Measurements from ENCODE around the gene TFAP2A.

Gene TFAP2A

GRCh38 chr6:10461850-10462249, 47.0 kb upstream of the TFAP2A start:
- H3K4ac ChIP-seq (ENCODE audit: low read depth in 1 of 2, low read length in 2 of 2) = no peak overlapping the region
- H3K14ac ChIP-seq (ENCODE audit: low read length in 2 of 2) = no peak overlapping the region
- no peak overlapping the region for H3K27ac ChIP-seq (ENCODE audit: low read length, poor library complexity, severe bottlenecking)
- H2BK12ac ChIP-seq (ENCODE audit: low read length in 2 of 2) = no peak overlapping the region
- H3K9ac ChIP-seq (ENCODE audit: low read length) = no peak overlapping the region
- peaks cover 4 to 9% of the 10 kb centered on the region in 2 experiments for H3K27me3 ChIP-seq (ENCODE audit: control insufficient read depth in 1 of 2, insufficient read depth in 1 of 2, low read length in 2 of 2)
- no peaks in the 10 kb centered on the region for H3K9me3 ChIP-seq (ENCODE audit: control insufficient read depth, low read length)
- 63% methylated on average over 1 of the region's 1 CpG for WGBS
- H2AK5ac ChIP-seq (ENCODE audit: low read length, severe bottlenecking) = no peak overlapping the region
- peaks cover 1% of the 10 kb centered on the region for H3K4me1 ChIP-seq (ENCODE audit: control insufficient read depth, insufficient read depth, low read depth, low read length)
- H4K8ac ChIP-seq (ENCODE audit: low read length) = no peak overlapping the region
- H3K4me3 ChIP-seq (ENCODE audit: insufficient read depth in 1 of 2, low read depth in 1 of 2, low read length in 2 of 2) = no peak overlapping the region
- H4K91ac ChIP-seq (ENCODE audit: low read length) = no peak overlapping the region
- H2BK120ac ChIP-seq (ENCODE audit: low read depth, low read length) = no peak overlapping the region
- H2BK5ac ChIP-seq (ENCODE audit: low read depth, low read length, poor library complexity, severe bottlenecking) = no peak overlapping the region
- H3K4me2 ChIP-seq (ENCODE audit: low read length, poor library complexity, severe bottlenecking) = no peak overlapping the region
- H2AFZ ChIP-seq (ENCODE audit: low read depth, low read length) = no peak overlapping the region
- no peaks in the 10 kb centered on the region for H3K36me3 ChIP-seq (ENCODE audit: control insufficient read depth in 1 of 2, insufficient read depth in 2 of 2, low read depth in 1 of 2, low read length in 2 of 2)
- DNase-seq = no peak
- H2BK15ac ChIP-seq (ENCODE audit: low read depth, poor library complexity, severe bottlenecking) = no peak overlapping the region
- H3K23ac ChIP-seq (ENCODE audit: low read length in 2 of 2) = no peak overlapping the region
- no peak overlapping the region for H3K18ac ChIP-seq (ENCODE audit: low read depth in 1 of 2, low read length in 2 of 2)
- no peaks in the 10 kb centered on the region for H3K79me1 ChIP-seq (replicated peaks; ENCODE audit: low read length, poor library complexity, severe bottlenecking)

DNA sequence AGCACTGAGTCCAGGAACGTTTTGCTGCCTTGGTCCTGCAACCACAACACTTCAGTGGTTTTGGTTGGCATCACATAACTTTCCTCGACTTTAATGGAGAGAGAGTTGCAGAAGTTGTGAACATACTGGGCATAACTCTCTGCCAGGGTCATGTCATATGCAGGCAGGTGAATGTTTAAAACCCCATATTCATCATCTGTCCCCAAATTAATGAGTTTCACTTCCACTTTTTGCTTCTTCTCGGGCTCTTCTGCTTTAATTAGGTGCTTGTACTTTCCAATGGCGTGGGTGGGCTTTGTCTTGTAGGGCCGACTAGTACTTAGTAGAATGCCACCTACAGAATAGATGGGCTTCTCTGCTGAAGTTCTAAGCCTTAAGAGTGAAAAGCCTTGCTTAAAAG, 45.2 kb upstream of the TFAP2A start:
- Histone ChIP-seq H4K8ac (ENCODE audit: low read length) (no peak overlapping the region), H3K27ac (ENCODE audit: low read length, poor library complexity, severe bottlenecking) (no peak overlapping the region), H3K79me1 (replicated peaks; ENCODE audit: low read length, poor library complexity, severe bottlenecking) (no peaks in the 10 kb centered on the region), H3K4ac (ENCODE audit: low read depth in 1 of 2, low read length in 2 of 2) (no peak overlapping the region), H3K4me3 (ENCODE audit: insufficient read depth in 1 of 2, low read depth in 1 of 2, low read length in 2 of 2) (no peak overlapping the region), H3K18ac (ENCODE audit: low read depth in 1 of 2, low read length in 2 of 2) (no peak overlapping the region), H3K36me3 (ENCODE audit: control insufficient read depth in 1 of 2, insufficient read depth in 2 of 2, low read depth in 1 of 2, low read length in 2 of 2) (no peaks in the 10 kb centered on the region), H3K23ac (ENCODE audit: low read length in 2 of 2) (no peak overlapping the region), H2AK5ac (ENCODE audit: low read length, severe bottlenecking) (no peak overlapping the region), H3K4me2 (ENCODE audit: low read length, poor library complexity, severe bottlenecking) (no peak overlapping the region), H3K9me3 (ENCODE audit: control insufficient read depth, low read length) (no peaks in the 10 kb centered on the region), H2BK120ac (ENCODE audit: low read depth, low read length) (no peak overlapping the region), H4K91ac (ENCODE audit: low read length) (no peak overlapping the region), H2BK15ac (ENCODE audit: low read depth, poor library complexity, severe bottlenecking) (no peak overlapping the region), H3K27me3 (ENCODE audit: control insufficient read depth in 1 of 2, insufficient read depth in 1 of 2, low read length in 2 of 2) (peaks cover 0 to 9% of the 10 kb centered on the region in 2 experiments), H2BK12ac (ENCODE audit: low read length in 2 of 2) (no peak overlapping the region), H2AFZ (ENCODE audit: low read depth, low read length) (no peak overlapping the region), H3K4me1 (ENCODE audit: control insufficient read depth, insufficient read depth, low read depth, low read length) (peaks cover 1% of the 10 kb centered on the region), H3K14ac (ENCODE audit: low read length in 2 of 2) (no peak overlapping the region), H3K9ac (ENCODE audit: low read length) (no peak overlapping the region), H2BK5ac (ENCODE audit: low read depth, low read length, poor library complexity, severe bottlenecking) (no peak overlapping the region)
- 82% methylated on average over 5 of the region's 5 CpGs for WGBS
- DNase-seq = no peak

DNA sequence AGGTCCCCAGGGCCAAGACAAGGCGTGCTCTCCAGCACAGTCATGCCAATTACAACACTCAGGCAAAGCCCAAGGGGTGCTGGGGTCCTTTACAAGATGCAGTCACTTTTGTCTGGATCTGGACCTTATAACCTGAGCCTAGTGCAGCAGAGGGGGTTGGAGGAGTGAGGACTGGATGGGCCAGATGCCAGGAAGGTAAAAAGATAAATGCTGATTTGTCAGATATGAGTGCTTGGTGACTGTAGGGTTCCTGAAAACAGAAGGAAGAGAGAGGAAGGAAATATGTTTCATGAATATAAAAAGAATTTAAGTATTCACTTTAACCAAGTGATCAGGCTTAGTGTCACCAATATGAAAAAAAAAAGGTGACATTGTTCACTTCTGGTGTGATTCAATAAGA, 43.4 kb upstream of the TFAP2A start:
- no peak overlapping the region for H4K8ac ChIP-seq (ENCODE audit: low read length)
- H2AK5ac ChIP-seq (ENCODE audit: low read length, severe bottlenecking) = no peak overlapping the region
- H3K36me3 ChIP-seq (ENCODE audit: control insufficient read depth in 1 of 2, insufficient read depth in 2 of 2, low read depth in 1 of 2, low read length in 2 of 2) = no peaks in the 10 kb centered on the region
- H3K18ac ChIP-seq (ENCODE audit: low read depth in 1 of 2, low read length in 2 of 2) = no peak overlapping the region
- H3K9me3 ChIP-seq (ENCODE audit: control insufficient read depth, low read length) = no peaks in the 10 kb centered on the region
- H3K4me2 ChIP-seq (ENCODE audit: low read length, poor library complexity, severe bottlenecking) = no peak overlapping the region
- no peaks in the 10 kb centered on the region for H3K4me1 ChIP-seq (ENCODE audit: control insufficient read depth, insufficient read depth, low read depth, low read length)
- no peak overlapping the region for H2BK120ac ChIP-seq (ENCODE audit: low read depth, low read length)
- no peak overlapping the region for H3K14ac ChIP-seq (ENCODE audit: low read length in 2 of 2)
- WGBS = 30% methylated on average over 1 of the region's 1 CpG
- no peak overlapping the region for H2BK12ac ChIP-seq (ENCODE audit: low read length in 2 of 2)
- H3K23ac ChIP-seq (ENCODE audit: low read length in 2 of 2) = no peak overlapping the region
- H2AFZ ChIP-seq (ENCODE audit: low read depth, low read length) = no peak overlapping the region
- H3K79me1 ChIP-seq (replicated peaks; ENCODE audit: low read length, poor library complexity, severe bottlenecking) = no peaks in the 10 kb centered on the region
- H3K27me3 ChIP-seq (ENCODE audit: control insufficient read depth in 1 of 2, insufficient read depth in 1 of 2, low read length in 2 of 2) = peaks cover 0 to 9% of the 10 kb centered on the region in 2 experiments
- no peak overlapping the region for H2BK5ac ChIP-seq (ENCODE audit: low read depth, low read length, poor library complexity, severe bottlenecking)
- no peak overlapping the region for H3K9ac ChIP-seq (ENCODE audit: low read length)
- H3K4me3 ChIP-seq (ENCODE audit: insufficient read depth in 1 of 2, low read depth in 1 of 2, low read length in 2 of 2) = no peak overlapping the region
- DNase-seq = no peak
- no peak overlapping the region for H3K27ac ChIP-seq (ENCODE audit: low read length, poor library complexity, severe bottlenecking)
- H2BK15ac ChIP-seq (ENCODE audit: low read depth, poor library complexity, severe bottlenecking) = no peak overlapping the region
- no peak overlapping the region for H4K91ac ChIP-seq (ENCODE audit: low read length)
- H3K4ac ChIP-seq (ENCODE audit: low read depth in 1 of 2, low read length in 2 of 2) = no peak overlapping the region

DNA sequence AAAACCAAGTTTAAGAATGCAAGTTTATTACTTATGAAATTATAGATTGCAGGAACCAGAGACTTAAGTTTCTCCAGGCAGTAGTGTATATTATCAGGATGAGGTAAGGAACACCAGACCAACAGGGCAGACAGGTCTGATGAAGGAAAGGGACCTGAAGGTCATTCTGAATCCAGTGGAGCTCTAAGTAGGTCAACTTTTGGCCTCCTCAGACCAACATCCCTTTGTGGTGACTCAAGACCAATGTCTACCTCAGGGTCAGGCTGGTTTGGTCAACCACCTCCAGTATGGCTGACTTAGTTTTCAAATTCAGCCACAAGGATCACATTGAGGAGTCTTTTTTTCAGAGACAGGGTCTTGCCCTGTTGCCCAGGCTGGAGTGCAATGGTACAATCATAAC, 38.7 kb upstream of the TFAP2A start:
- Histone ChIP-seq H3K4me3 (ENCODE audit: insufficient read depth in 1 of 2, low read depth in 1 of 2, low read length in 2 of 2) (no peak overlapping the region), H3K4ac (ENCODE audit: low read depth in 1 of 2, low read length in 2 of 2) (no peak overlapping the region), H2BK12ac (ENCODE audit: low read length in 2 of 2) (no peak overlapping the region), H3K18ac (ENCODE audit: low read depth in 1 of 2, low read length in 2 of 2) (no peak overlapping the region), H2BK15ac (ENCODE audit: low read depth, poor library complexity, severe bottlenecking) (no peak overlapping the region), H4K8ac (ENCODE audit: low read length) (no peak overlapping the region), H3K4me1 (ENCODE audit: control insufficient read depth, insufficient read depth, low read depth, low read length) (peaks cover 2% of the 10 kb centered on the region), H3K27ac (ENCODE audit: low read length, poor library complexity, severe bottlenecking) (no peak overlapping the region), H3K27me3 (ENCODE audit: control insufficient read depth in 1 of 2, insufficient read depth in 1 of 2, low read length in 2 of 2) (no peaks in the 10 kb centered on the region), H4K91ac (ENCODE audit: low read length) (no peak overlapping the region), H3K9ac (ENCODE audit: low read length) (no peak overlapping the region), H2BK5ac (ENCODE audit: low read depth, low read length, poor library complexity, severe bottlenecking) (no peak overlapping the region), H3K36me3 (ENCODE audit: control insufficient read depth in 1 of 2, insufficient read depth in 2 of 2, low read depth in 1 of 2, low read length in 2 of 2) (no peaks in the 10 kb centered on the region), H2AFZ (ENCODE audit: low read depth, low read length) (no peak overlapping the region), H3K9me3 (ENCODE audit: control insufficient read depth, low read length) (no peaks in the 10 kb centered on the region), H3K23ac (ENCODE audit: low read length in 2 of 2) (no peak overlapping the region), H2BK120ac (ENCODE audit: low read depth, low read length) (no peak overlapping the region), H3K14ac (ENCODE audit: low read length in 2 of 2) (no peak overlapping the region), H2AK5ac (ENCODE audit: low read length, severe bottlenecking) (no peak overlapping the region), H3K79me1 (replicated peaks; ENCODE audit: low read length, poor library complexity, severe bottlenecking) (no peaks in the 10 kb centered on the region), H3K4me2 (ENCODE audit: low read length, poor library complexity, severe bottlenecking) (no peak overlapping the region)
- no peak for DNase-seq

Measured in mesenchymal stem cell (in vitro differentiated cells and primary cell).